C4-2B (cell line): Measurements from ENCODE around the gene ITPR2.
"Not testable (repeated sequence)": the region's sequence is repeated elsewhere in the genome, so short reads cannot be mapped to it uniquely, and the experiment has no call there.

ENCODE experiments used
- H3K27ac ChIP-seq: fragments of 450-650 bp; 2 replicates; pipeline ENCODE4 v1.5.1; 2017
- CTCF ChIP-seq: fragments of 450-650 bp; conservative IDR thresholded peaks from 2 replicates; pipeline ENCODE4 v1.5.1; 2017; ENCODE audit warnings: mild to moderate bottlenecking
- ZFX ChIP-seq: fragments of 450-650 bp; IDR thresholded peaks from 2 replicates; pipeline ENCODE4 v1.6.1; 2017

The ITPR2 gene

GRCh38 chr12:26870491-26871419 lies 37.8 kb upstream of the ITPR2 start:
- H3K27ac ChIP-seq: peak overlapping the region; percentile 48
- TF ChIP-seq ZFX (no peak), CTCF (no peak)

- peak overlapping the region; percentile 48 for H3K27ac ChIP-seq
- TF ChIP-seq CTCF (no peak), ZFX (no peak)
Observed at GRCh38 chr12:26869908-26870459, 37.0 kb upstream of the ITPR2 start.

- H3K27ac ChIP-seq: peak overlapping the region; percentile 48; the same call in 1 of the 2 replicates
- TF ChIP-seq CTCF (no peak), ZFX (no peak)
Observed at GRCh38 chr12:26869104-26869494, 36.1 kb upstream of the ITPR2 start.

GRCh38 chr12:26868447-26869103 lies 35.6 kb upstream of the ITPR2 start:
- no peak for TF ChIP-seq ZFX
- TF ChIP-seq CTCF: no peak
- H3K27ac ChIP-seq: no peak overlapping the region

GRCh38 chr12:26867080-26867479 lies 34.1 kb upstream of the ITPR2 start:
- no peak overlapping the region for H3K27ac ChIP-seq
- no peak for TF ChIP-seq ZFX
- TF ChIP-seq CTCF: no peak

GRCh38 chr12:26863515-26863914 lies 30.5 kb upstream of the ITPR2 start:
- TF ChIP-seq CTCF (peak; percentile 45), ZFX (no peak)

GRCh38 chr12:26862787-26863186 lies 29.8 kb upstream of the ITPR2 start:
- H3K27ac ChIP-seq: not testable (repeated sequence)

More at GRCh38 chr12:26863515-26863914, 30.5 kb upstream of the ITPR2 start:
- no peak overlapping the region for H3K27ac ChIP-seq
